Muscle of arm (tissue), 12 donors: ENCODE data around the gene ZNHIT6. TPM values are rescaled to one million over a fixed set of nuclear protein-coding genes. Genes with fewer than 3 reads are reported as not detected.

Experiments
- DNase-seq: peaks from one replicate; pipeline ENCODE4 v3.0.0-alpha.2; 2013
- polyA plus RNA-seq, 12 donors: library from polyadenylated mRNA; unstranded; fragments of 120-200 nt; gene quantifications; one replicate each; pipeline ENCODE4 v1.2.1, GENCODE V29; 2013; ENCODE audit not compliant: insufficient read length in 12 of 12

The ZNHIT6 gene
- polyA plus RNA-seq, 12 donors, result 17.2 to 27.8 (median 21.1) TPM; not detected in 1

- DNase-seq, result no peak
Measured at GRCh38 chr1:85599681-85600080, 108.6 kb downstream of the ZNHIT6 start.

Other genes with a start within 250 kb of the ZNHIT6 start
- gene DDAH1, start 243.3 kb downstream of the ZNHIT6 start, polyA plus RNA-seq, result 100 to 1,000 TPM in 1 of 12 donors, 10 to 100 TPM in 11; 34.1 to 108 (median 60.1) TPM
- 100 to 1,000 TPM in 3 of 12 donors, 10 to 100 TPM in 8, not detected in 1; 18.3 to 317 (median 75.6) TPM for gene CCN1, start 127.7 kb downstream of the ZNHIT6 start, polyA plus RNA-seq